Astrocyte (in vitro differentiated cells and primary cell): Measurements from ENCODE around the gene LDB1. TPM values are rescaled to one million over a fixed set of nuclear protein-coding genes. Genes with fewer than 3 reads are reported as not detected.

ENCODE experiments used
- DNase-seq: peaks from one replicate; pipeline ENCODE4 v3.0.0-alpha.2; 2010; ENCODE audit warnings: low read depth
- FAIRE-seq: peaks from 2 replicates; lab custom pipeline; 2011; peaks lifted over from hg19 to GRCh38; lab: Jason Lieb, UNC
- H2AFZ ChIP-seq: 2 replicates; pipeline ENCODE4 v1.6.0; 2012; ENCODE audit warnings: low read depth, low read length, inconsistent platforms
- H3K27ac ChIP-seq: 2 replicates; pipeline ENCODE4 v1.5.1; 2011; ENCODE audit warnings: low read depth, low read length, inconsistent platforms
- H3K27me3 ChIP-seq: 2 replicates; pipeline ENCODE4 v1.6.0; 2011; ENCODE audit warnings: low read length, inconsistent platforms; ENCODE audit not compliant: insufficient read depth
- H3K36me3 ChIP-seq: 2 replicates; pipeline ENCODE4 v1.5.1; 2011; ENCODE audit warnings: low read length, inconsistent platforms; ENCODE audit not compliant: insufficient read depth
- H3K4me1 ChIP-seq: 2 replicates; pipeline ENCODE4 v1.5.1; 2011; ENCODE audit warnings: low read length, inconsistent platforms; ENCODE audit not compliant: insufficient read depth
- H3K4me2 ChIP-seq: 2 replicates; pipeline ENCODE4 v1.6.0; 2012; ENCODE audit warnings: low read length, inconsistent platforms
- H3K4me3 ChIP-seq: 2 replicates; pipeline ENCODE4 v1.5.1; 2011; ENCODE audit warnings: low read depth, mild to moderate bottlenecking, low read length, inconsistent platforms; ENCODE audit not compliant: insufficient read depth
- H3K79me2 ChIP-seq: 2 replicates; pipeline ENCODE4 v1.6.0; 2012; ENCODE audit warnings: mild to moderate bottlenecking, low read length, inconsistent platforms; ENCODE audit not compliant: insufficient read depth
- H3K9ac ChIP-seq: 2 replicates; pipeline ENCODE4 v1.6.0; 2012; ENCODE audit warnings: mild to moderate bottlenecking, low read length, inconsistent platforms
- H3K9me3 ChIP-seq: 2 replicates; pipeline ENCODE4 v1.5.1; 2012; ENCODE audit warnings: low read depth, mild to moderate bottlenecking, low read length, inconsistent platforms; ENCODE audit not compliant: insufficient read depth
- H4K20me1 ChIP-seq: 2 replicates; pipeline ENCODE4 v1.6.0; 2012; ENCODE audit warnings: low read length, inconsistent platforms; ENCODE audit not compliant: insufficient read depth
- H3K27ac Mint-ChIP-seq: one replicate; pipeline ENCODE4 v1.8.0; 2021; ENCODE audit warnings: mild to moderate bottlenecking, mixed read lengths; ENCODE audit not compliant: unreplicated experiment
- H3K27me3 Mint-ChIP-seq: one replicate; pipeline ENCODE4 v1.8.0; 2021; ENCODE audit warnings: low read depth, mixed read lengths; ENCODE audit not compliant: unreplicated experiment
- H3K36me3 Mint-ChIP-seq: one replicate; pipeline ENCODE4 v1.8.0; 2021; ENCODE audit warnings: low read depth, mixed read lengths; ENCODE audit not compliant: unreplicated experiment
- H3K4me1 Mint-ChIP-seq: one replicate; pipeline ENCODE4 v1.8.0; 2021; ENCODE audit warnings: low read depth, mixed read lengths; ENCODE audit not compliant: unreplicated experiment
- H3K4me3 Mint-ChIP-seq: one replicate; pipeline ENCODE4 v1.8.0; 2021; ENCODE audit warnings: mild to moderate bottlenecking, moderate library complexity, mixed read lengths; ENCODE audit not compliant: unreplicated experiment
- H3K9me3 Mint-ChIP-seq: one replicate; pipeline ENCODE4 v1.8.0; 2021; ENCODE audit warnings: mild to moderate bottlenecking, mixed read lengths; ENCODE audit not compliant: unreplicated experiment
- EZH2 ChIP-seq: IDR thresholded peaks from 2 replicates; pipeline ENCODE4 v1.6.1; 2012; ENCODE audit warnings: mild to moderate bottlenecking, low read length, inconsistent platforms; ENCODE audit not compliant: insufficient read depth
- total RNA-seq: library from RNA; stranded (reverse); gene quantifications from 2 replicates; pipeline ENCODE4 v1.2.1, GENCODE V29; 2021
- TF ChIP-seq, protein P1 (sequence below): IDR thresholded peaks from 2 replicates; pipeline ENCODE4 v1.5.1; 2011; ENCODE audit warnings: low read depth, mild to moderate bottlenecking, inconsistent platforms, low read length, moderate library complexity; ENCODE audit not compliant: insufficient read depth

Gene LDB1
- total RNA-seq, 1 donor from 2014 or later: 134 TPM

DNA sequence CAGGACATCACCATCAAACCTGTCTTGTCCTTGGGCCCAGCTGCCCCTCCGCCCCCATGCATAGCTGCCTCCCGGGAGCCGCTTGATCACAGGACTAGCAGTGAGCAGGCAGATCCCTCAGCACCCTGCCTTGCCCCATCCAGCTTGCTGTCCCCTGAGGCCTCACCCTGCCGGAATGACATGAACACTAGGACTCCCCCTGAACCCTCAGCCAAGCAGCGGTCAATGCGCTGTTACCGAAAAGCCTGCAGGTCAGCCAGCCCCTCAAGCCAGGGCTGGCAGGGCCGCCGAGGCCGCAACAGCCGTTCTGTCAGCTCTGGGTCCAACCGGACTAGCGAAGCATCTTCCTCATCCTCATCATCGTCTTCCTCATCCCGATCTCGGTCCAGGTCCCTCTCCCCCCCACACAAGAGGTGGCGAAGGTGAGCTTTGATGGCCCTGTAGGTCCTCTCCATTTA is 26.8 kb upstream of the LDB1 start:
- Mint-ChIP-seq H3K36me3 (peaks cover 39% of the 10 kb centered on the region), H3K4me1 (peaks cover 27% of the 10 kb centered on the region), H3K27ac (peak overlapping the region; percentile 82), H3K4me3 (no peak overlapping the region), H3K27me3 (no peaks in the 10 kb centered on the region), H3K9me3 (no peaks in the 10 kb centered on the region)
- Histone ChIP-seq H3K9ac (no peak overlapping the region), H3K4me2 (no peak overlapping the region), H3K4me3 (no peak overlapping the region), H3K9me3 (no peaks in the 10 kb centered on the region), H3K27ac (no peak overlapping the region), H3K36me3 (peaks cover 65% of the 10 kb centered on the region), H3K27me3 (no peaks in the 10 kb centered on the region), H4K20me1 (peaks cover 88% of the 10 kb centered on the region), H3K4me1 (peaks cover 10% of the 10 kb centered on the region), H3K79me2 (peaks cover 51% of the 10 kb centered on the region), H2AFZ (no peak overlapping the region)
- FAIRE-seq (no peak), DNase-seq (no peak)
- no peak for TF ChIP-seq EZH2
- TF ChIP-seq, protein P1, sequence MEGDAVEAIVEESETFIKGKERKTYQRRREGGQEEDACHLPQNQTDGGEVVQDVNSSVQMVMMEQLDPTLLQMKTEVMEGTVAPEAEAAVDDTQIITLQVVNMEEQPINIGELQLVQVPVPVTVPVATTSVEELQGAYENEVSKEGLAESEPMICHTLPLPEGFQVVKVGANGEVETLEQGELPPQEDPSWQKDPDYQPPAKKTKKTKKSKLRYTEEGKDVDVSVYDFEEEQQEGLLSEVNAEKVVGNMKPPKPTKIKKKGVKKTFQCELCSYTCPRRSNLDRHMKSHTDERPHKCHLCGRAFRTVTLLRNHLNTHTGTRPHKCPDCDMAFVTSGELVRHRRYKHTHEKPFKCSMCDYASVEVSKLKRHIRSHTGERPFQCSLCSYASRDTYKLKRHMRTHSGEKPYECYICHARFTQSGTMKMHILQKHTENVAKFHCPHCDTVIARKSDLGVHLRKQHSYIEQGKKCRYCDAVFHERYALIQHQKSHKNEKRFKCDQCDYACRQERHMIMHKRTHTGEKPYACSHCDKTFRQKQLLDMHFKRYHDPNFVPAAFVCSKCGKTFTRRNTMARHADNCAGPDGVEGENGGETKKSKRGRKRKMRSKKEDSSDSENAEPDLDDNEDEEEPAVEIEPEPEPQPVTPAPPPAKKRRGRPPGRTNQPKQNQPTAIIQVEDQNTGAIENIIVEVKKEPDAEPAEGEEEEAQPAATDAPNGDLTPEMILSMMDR: no peak

DNA sequence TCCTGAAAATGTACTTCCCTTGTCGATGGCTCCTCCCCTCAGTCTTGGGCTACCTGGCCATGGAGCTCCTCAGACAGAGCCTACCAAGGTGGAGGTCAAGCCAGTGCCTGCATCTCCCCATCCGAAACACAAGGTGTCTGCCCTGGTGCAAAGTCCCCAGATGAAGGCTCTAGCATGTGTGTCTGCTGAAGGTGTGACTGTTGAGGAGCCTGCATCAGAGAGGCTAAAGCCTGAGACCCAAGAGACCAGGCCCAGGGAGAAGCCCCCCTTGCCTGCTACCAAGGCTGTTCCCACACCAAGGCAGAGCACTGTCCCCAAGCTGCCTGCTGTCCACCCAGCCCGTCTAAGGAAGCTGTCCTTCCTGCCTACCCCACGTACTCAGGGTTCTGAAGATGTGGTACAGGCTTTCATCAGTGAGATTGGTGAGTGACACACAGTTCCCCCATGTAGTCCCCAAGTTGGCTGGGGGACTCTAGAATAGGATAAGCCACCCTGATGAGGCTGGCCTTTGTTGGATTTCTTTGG is 21.5 kb upstream of the LDB1 start:
- Mint-ChIP-seq H3K4me3 (no peak overlapping the region), H3K9me3 (no peaks in the 10 kb centered on the region), H3K27ac (no peak overlapping the region), H3K36me3 (peaks cover 51% of the 10 kb centered on the region), H3K4me1 (peaks cover 20% of the 10 kb centered on the region), H3K27me3 (no peaks in the 10 kb centered on the region)
- Histone ChIP-seq H3K79me2 (peaks cover 90% of the 10 kb centered on the region), H3K9ac (no peak overlapping the region), H3K4me2 (no peak overlapping the region), H3K36me3 (peaks cover 68% of the 10 kb centered on the region), H3K27ac (no peak overlapping the region), H2AFZ (no peak overlapping the region), H3K9me3 (no peaks in the 10 kb centered on the region), H4K20me1 (peaks cover 92% of the 10 kb centered on the region), H3K4me1 (no peaks in the 10 kb centered on the region), H3K4me3 (no peak overlapping the region), H3K27me3 (no peaks in the 10 kb centered on the region)
- DNase-seq (no peak), FAIRE-seq (no peak)
- TF ChIP-seq, protein P1: no peak
- no peak for TF ChIP-seq EZH2

DNA sequence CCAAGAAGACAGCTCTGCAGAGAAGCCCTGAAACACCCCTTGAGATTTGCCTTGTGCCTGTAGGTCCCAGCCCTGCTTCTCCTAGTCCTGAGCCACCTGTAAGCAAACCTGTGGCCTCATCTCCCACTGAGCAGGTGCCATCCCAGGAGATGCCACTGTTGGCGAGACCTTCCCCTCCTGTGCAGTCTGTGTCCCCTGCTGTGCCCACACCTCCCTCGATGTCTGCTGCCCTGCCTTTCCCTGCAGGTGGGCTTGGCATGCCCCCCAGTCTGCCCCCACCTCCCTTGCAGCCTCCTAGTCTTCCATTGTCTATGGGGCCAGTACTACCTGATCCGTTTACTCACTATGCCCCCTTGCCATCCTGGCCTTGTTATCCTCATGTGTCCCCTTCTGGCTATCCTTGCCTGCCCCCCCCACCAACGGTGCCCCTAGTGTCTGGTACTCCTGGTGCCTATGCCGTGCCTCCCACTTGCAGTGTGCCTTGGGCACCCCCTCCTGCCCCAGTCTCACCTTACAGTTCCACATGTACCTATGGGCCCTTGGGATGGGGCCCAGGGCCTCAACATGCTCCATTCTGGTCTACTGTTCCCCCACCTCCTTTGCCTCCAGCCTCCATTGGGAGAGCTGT is 20.9 kb upstream of the LDB1 start:
- no peak for FAIRE-seq
- Histone ChIP-seq H3K4me3 (no peak overlapping the region), H4K20me1 (peaks cover 92% of the 10 kb centered on the region), H3K9ac (no peak overlapping the region), H2AFZ (no peak overlapping the region), H3K36me3 (peaks cover 67% of the 10 kb centered on the region), H3K27me3 (no peaks in the 10 kb centered on the region), H3K9me3 (no peaks in the 10 kb centered on the region), H3K4me2 (no peak overlapping the region), H3K27ac (no peak overlapping the region), H3K4me1 (peaks cover 2% of the 10 kb centered on the region), H3K79me2 (peaks cover 91% of the 10 kb centered on the region)
- H3K27ac Mint-ChIP-seq: no peak overlapping the region
- DNase-seq: no peak
- peak overlapping the region; percentile 60 for H3K4me3 Mint-ChIP-seq
- peaks cover 48% of the 10 kb centered on the region for H3K36me3 Mint-ChIP-seq
- TF ChIP-seq, protein P1: no peak
- TF ChIP-seq EZH2: no peak
- peaks cover 25% of the 10 kb centered on the region for H3K4me1 Mint-ChIP-seq
- no peaks in the 10 kb centered on the region for H3K9me3 Mint-ChIP-seq
- no peaks in the 10 kb centered on the region for H3K27me3 Mint-ChIP-seq
